ENCODE measurements around the gene DMKN. TPM values are rescaled to one million over a fixed set of nuclear protein-coding genes. Genes with fewer than 3 reads are reported as not detected.

Gene DMKN
- polyA plus RNA-seq, 1 experiment: 1.5 TPM

GRCh38 chr19:35557539-35558399 lies 44.3 kb upstream of the DMKN start:
- TF ChIP-seq CTCF (IDR thresholded peaks at IDR 0.05; ENCODE audit: insufficient read depth, low read depth, low read length): no peak
- peaks cover 16% of the 10 kb centered on the region for H3K27me3 ChIP-seq (ENCODE audit: control insufficient read depth, insufficient read depth, low read length)
- ChIA-PET POLR2A (no interaction called here), CTCF (interaction anchor here (1.1 to 3.4 kb wide), 3 partner anchors 9 to 46 kb away, joined by 3 to 21 read pairs (median 3); partner anchors contain the start of gene DMKN)
- H3K36me3 ChIP-seq (ENCODE audit: control insufficient read depth, insufficient read depth, low read length): no peaks in the 10 kb centered on the region
- no peak for DNase-seq (ENCODE audit: low read depth)
- H3K4me3 ChIP-seq (ENCODE audit: low read depth, low read length): peak overlapping the region; percentile 34

DNA sequence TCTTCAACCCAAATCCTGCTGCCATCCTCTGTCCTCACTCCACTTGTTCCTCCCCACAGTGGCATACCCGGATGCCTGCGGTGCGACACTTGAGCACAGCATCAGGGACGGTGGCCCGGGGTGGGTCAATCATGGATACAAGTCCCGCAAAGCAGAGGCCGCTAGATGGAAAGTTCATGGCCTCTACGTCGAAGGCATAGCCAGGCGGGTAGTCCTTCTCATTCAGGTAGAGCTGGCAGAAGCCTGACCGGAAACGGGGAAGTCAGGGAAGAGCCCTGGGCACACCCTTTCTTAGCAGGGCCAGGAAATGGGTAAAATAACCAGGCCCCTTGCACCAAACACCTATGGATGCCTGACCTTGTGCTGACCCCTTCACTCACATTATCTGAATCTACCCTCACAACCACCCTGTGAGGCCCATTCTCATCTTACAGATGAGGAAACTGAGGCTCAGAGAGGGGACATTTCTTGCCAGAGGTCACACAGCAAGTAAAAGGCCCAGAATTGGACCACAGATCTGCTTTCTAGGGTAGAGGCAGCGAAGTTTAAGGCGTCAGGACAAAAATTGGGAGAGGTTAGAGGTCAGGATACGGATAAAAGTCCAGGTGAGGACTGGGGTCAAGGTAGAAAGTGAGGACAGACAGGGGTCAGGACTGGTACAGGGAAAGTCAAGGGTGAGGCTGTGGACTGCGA lies 43.5 kb upstream of the DMKN start:
- no peak for TF ChIP-seq CTCF (IDR thresholded peaks at IDR 0.05; ENCODE audit: insufficient read depth, low read depth, low read length)
- ChIA-PET CTCF (interaction anchor here (1.1 to 3.4 kb wide), 4 partner anchors 8 to 189 kb away, joined by 3 to 21 read pairs (median 3); partner anchors contain the start of genes DMKN and PSENEN), POLR2A (no interaction called here)
- Histone ChIP-seq H3K36me3 (ENCODE audit: control insufficient read depth, insufficient read depth, low read length) (no peaks in the 10 kb centered on the region), H3K4me3 (ENCODE audit: low read depth, low read length) (no peak overlapping the region; the same call in 1 of the 2 replicates), H3K27me3 (ENCODE audit: control insufficient read depth, insufficient read depth, low read length) (peaks cover 16% of the 10 kb centered on the region)
- no peak for DNase-seq (ENCODE audit: low read depth)

- Histone ChIP-seq H3K36me3 (ENCODE audit: control insufficient read depth, insufficient read depth, low read length) (no peaks in the 10 kb centered on the region), H3K27me3 (ENCODE audit: control insufficient read depth, insufficient read depth, low read length) (peaks cover 11% of the 10 kb centered on the region), H3K4me3 (ENCODE audit: low read depth, low read length) (no peak overlapping the region)
- ChIA-PET POLR2A (no interaction called here), CTCF (interaction anchor here (1.0 to 3.4 kb wide), 4 partner anchors 7 to 190 kb away, joined by 3 to 21 read pairs (median 4); partner anchors contain the start of gene PSENEN)
- TF ChIP-seq CTCF (IDR thresholded peaks at IDR 0.05; ENCODE audit: insufficient read depth, low read depth, low read length): no peak
- no peak for DNase-seq (ENCODE audit: low read depth)
Observed at GRCh38 chr19:35556025-35556590, 42.7 kb upstream of the DMKN start.

DNA sequence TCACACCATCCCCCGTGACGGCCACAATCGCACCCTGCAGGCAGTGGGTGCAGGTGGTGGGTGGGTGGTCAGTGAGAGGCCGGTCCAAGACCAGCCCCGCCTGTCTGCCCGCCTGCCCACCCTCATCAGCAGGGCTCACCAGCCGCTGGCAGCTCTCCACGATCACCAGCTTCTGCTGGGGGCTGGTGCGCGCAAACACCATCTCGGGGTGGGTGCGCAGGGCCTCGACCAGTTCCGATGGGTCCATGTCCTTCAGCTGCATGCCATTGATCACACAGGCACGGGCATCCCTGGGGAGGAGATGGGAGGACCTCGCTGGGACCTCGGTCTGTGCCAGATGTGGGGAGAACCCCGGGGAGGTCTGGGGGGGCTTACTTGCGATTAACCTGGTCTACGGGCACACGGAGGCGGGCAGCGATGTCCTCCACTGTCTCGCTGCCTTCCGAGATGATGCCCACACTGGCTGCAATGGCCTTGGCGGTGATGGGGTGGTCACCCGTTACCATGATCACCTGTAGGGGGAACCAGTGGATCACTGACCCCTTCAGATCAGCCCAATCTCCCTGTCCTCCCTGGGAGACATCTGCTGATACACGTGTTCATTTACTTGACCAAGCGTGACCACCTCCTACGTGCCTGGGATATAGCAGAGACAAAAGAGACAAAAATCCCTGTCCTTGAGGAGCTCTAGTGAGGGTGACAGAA lies 42.0 kb upstream of the DMKN start:
- H3K4me3 ChIP-seq (ENCODE audit: low read depth, low read length): no peak overlapping the region
- no peaks in the 10 kb centered on the region for H3K36me3 ChIP-seq (ENCODE audit: control insufficient read depth, insufficient read depth, low read length)
- no peak for DNase-seq (ENCODE audit: low read depth)
- ChIA-PET CTCF (interaction anchor here (1.0 to 1.2 kb wide), 4 partner anchors 11 to 264 kb away, joined by 3 to 5 read pairs (median 3); partner anchors contain the start of gene PSENEN), POLR2A (no interaction called here)
- 0 out of 2 replicates have a peak, but pooled peaks have one; percentile 27 for TF ChIP-seq CTCF (IDR thresholded peaks at IDR 0.05; ENCODE audit: insufficient read depth, low read depth, low read length)
- H3K27me3 ChIP-seq (ENCODE audit: control insufficient read depth, insufficient read depth, low read length): peaks cover 11% of the 10 kb centered on the region
